DMS114 treated with DMSO at 0.1 percent for 48 hours (cell line): ENCODE data around the gene CDY1.
"Not testable (repeated sequence)": the region's sequence is repeated elsewhere in the genome, so short reads cannot be mapped to it uniquely, and the experiment has no call there.

Experiments
- DNase-seq: peaks from one replicate; lab custom pipeline; 2025; ENCODE audit not compliant: unreplicated experiment; lab: John Stamatoyannopoulos, UW

The CDY1 gene, protein sequence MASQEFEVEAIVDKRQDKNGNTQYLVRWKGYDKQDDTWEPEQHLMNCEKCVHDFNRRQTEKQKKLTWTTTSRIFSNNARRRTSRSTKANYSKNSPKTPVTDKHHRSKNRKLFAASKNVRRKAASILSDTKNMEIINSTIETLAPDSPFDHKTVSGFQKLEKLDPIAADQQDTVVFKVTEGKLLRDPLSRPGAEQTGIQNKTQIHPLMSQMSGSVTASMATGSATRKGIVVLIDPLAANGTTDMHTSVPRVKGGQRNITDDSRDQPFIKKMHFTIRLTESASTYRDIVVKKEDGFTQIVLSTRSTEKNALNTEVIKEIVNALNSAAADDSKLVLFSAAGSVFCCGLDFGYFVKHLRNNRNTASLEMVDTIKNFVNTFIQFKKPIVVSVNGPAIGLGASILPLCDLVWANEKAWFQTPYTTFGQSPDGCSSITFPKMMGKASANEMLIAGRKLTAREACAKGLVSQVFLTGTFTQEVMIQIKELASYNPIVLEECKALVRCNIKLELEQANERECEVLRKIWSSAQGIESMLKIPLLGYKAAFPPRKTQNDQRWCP

DNA sequence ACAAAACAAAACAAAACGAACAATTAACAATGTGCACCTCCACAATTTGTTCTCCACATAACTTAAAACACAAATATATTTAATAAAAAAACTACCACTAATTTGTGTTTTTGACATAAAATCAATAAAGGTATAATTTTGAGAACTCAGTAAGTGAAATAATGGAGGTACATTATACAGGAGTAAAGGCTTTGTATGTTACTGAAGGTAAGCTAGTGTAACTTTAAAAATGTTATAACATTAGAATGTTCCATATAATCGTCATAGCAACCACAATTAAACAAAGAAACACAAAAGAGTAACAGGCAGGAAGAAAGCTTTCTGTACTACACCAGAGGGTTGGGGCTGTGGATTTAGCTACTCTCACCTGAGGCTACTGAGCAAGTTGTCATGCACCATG lies at the start of gene CDY1:
Gene CDY1, plus strand, starts transcription at position 301 of the 400 bp plus-strand sequence. CDS start 326 bp downstream, outside the sequence.
- not testable (repeated sequence) for DNase-seq

DNA sequence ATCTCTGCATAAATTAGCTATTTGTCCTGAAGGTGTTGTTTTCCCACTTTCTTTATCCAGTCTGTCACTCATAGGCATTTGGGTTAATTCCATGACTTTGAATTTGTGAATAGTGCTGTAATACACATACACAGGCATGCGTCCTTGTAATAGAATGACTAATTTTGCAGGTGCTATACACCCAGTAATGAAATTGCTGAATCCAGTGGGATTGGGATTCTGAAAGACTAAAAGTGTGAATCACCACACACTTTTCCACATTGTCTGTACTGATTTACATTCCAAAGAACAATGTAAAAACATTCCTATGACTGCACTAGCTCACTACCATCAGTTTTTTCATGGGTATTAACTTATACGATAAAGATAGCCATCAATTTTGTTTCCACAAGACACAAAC lies 28.6 kb upstream of the CDY1 start:
- not testable (repeated sequence) for DNase-seq

DNA sequence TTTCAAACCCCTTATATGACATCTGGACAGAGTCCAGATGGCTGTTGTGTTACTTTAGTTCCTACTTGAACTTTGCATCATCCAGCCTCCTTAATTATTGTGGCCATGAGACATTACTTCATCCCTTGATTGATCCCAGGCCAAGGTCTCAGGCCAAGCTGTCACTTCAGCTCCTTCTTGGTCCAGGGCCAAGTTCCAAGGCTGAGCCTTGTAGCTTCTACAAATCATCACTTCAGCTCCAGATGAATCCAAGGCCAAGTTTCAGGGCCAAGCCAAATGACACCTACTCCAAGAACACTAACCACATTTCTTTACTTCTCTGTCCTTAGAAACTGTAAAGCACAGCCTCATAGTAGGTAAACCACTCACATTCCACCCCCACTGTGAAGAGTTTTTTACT lies 1.7 kb upstream of the CDY1 start:
- DNase-seq = not testable (repeated sequence)

DNA sequence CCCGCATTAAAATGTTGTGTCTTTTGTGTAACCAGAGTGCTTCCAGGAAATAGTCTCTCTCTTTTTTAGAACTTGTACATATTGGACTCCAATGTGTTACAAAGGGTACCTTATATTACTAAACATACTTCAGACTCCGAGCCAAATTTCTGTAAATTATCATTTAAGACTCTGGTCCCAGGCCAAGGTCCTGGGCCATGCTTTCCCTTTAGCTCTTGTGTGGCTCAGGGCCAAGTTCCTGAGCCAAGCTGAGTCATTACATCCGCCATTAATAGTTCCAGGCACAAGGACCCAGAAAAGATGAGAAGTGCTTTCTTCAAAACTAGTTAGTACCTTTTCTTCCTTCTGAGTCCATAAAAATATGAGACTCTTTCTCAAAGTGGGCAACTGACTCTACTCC lies 4.6 kb downstream of the CDY1 start:
- not testable (repeated sequence) for DNase-seq

DNA sequence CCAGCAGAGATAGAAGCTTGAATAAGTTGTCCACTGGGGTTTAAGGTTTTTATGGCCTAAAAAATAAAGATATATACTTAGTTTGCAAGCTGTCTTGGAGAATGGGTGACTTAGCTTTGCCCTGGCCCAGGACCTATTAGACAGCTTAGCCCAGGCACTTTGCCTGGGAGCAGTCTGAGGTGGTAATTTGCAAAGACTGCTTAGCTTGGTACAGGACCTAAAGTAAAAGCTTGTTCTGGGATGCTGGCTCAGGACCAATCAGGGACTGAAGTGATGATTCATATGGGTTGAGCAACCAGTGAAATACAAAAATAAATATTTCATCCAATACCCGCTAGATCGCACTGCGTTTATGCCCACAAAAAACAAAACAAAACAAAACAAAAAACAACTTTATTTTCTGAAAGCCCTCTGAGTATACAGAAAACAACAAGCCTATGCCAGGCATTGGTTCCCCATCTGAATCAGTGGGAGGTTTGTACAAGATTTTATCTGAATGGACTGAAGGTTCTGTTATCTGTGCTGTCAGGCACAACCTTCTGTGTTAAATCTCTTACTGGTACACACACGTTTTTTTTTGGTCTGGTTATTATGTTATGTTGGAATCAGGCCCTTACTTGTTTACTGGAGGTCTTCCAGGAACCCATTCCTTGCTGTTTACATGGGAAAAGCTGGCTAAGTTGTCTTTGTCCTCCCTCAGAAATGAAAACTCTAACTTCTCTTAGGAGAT lies 8.6 kb downstream of the CDY1 start:
- not testable (repeated sequence) for DNase-seq

DNA sequence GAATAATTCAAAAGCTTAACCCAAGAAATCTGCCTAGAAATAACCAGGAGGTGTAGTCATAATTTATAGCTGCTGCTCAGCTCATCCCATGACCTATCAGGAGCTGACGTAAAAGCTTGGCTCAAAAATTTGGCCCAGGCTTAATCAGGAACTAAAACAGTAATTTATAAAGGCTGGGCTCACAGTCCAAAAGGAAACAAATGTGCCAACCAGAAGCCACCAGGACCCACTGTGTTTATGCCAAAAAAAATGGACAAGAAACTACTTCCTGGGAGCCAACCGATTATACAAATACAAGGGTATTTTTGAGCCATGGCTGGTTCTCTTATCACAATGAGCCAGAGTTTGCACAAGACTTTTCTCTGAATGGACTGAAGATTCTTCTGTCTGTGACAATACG lies 17.9 kb downstream of the CDY1 start:
- not testable (repeated sequence) for DNase-seq

DNA sequence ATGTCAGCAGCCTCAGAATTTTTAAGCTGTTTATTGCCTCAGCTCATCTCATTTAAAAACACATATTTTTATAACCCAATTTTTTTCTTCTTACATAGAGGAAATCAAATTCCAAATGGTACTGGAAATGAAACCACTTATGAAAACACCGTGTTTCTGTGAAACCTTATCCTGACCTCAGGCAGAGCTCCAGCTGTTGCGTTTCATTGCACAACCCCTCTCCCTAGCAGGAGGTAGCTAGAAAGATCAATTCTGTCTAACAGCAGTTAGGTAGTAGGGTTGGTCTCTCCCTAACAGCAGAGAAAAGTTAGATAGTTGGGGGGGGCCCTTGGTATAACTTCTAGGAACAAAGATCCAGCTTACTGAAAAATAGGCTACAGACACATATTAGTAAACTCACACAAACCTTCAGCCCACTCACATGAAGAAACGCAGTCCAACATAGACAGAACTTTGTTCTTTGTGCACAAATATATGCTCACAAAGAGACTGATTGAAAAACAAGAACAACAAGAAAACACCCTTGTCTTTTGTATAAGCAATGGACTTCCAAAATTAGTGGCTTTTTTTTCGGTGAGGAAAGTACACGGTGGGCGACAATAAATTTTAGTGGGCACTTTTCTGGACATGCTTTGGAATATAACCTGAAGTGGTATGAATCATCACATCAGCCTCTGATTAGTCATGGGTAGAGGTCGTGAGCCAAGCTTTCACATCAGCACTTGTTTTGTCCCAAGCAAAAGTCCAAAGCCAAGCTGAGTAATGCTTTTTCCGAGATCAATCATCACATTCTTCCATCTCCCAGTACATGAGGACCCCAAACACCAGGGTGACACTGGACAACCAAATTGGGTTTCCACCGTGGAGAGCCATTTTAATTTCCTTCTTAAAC lies 21.4 kb downstream of the CDY1 start:
- not testable (repeated sequence) for DNase-seq
